ENCODE data around the gene MYEOV. TPM values are rescaled to one million over a fixed set of nuclear protein-coding genes. Genes with fewer than 3 reads are reported as not detected.

Gene MYEOV
- polyA plus RNA-seq, 10 donors = 0.29 to 1.2 (median 0.62) TPM

- DNase-seq = no peak
Observed at GRCh38 chr11:69265210-69265609, 28.7 kb upstream of the MYEOV start.

GRCh38 chr11:69265911-69266510, 27.9 kb upstream of the MYEOV start:
- DNase-seq = no peak

GRCh38 chr11:69267395-69267805, 26.6 kb upstream of the MYEOV start:
- DNase-seq = no peak

GRCh38 chr11:69268911-69269310, 25.0 kb upstream of the MYEOV start:
- DNase-seq = no peak

- no peak for DNase-seq
Observed at GRCh38 chr11:69269388-69269787, 24.6 kb upstream of the MYEOV start.

GRCh38 chr11:69269926-69270697, 23.8 kb upstream of the MYEOV start:
- DNase-seq = no peak

- DNase-seq = no peak
Observed at GRCh38 chr11:69270941-69271340, 23.0 kb upstream of the MYEOV start.

GRCh38 chr11:69272055-69272454, 21.9 kb upstream of the MYEOV start:
- no peak for DNase-seq

GRCh38 chr11:69272831-69273485, 21.0 kb upstream of the MYEOV start:
- no peak for DNase-seq

- DNase-seq = no peak
Observed at GRCh38 chr11:69273571-69273970, 20.4 kb upstream of the MYEOV start.

GRCh38 chr11:69274531-69275016, 19.4 kb upstream of the MYEOV start:
- no peak for DNase-seq

GRCh38 chr11:69275178-69275577, 18.8 kb upstream of the MYEOV start:
- no peak for DNase-seq

- DNase-seq = no peak
Observed at GRCh38 chr11:69276165-69276564, 17.8 kb upstream of the MYEOV start.

- no peak for DNase-seq
Observed at GRCh38 chr11:69277074-69277809, 16.7 kb upstream of the MYEOV start.

GRCh38 chr11:69278091-69278867, 15.7 kb upstream of the MYEOV start:
- no peak for DNase-seq

- DNase-seq = peak in 1 of 3 donors; percentile 60
Observed at GRCh38 chr11:69280451-69280850, 13.5 kb upstream of the MYEOV start.

GRCh38 chr11:69280994-69281393, 13.0 kb upstream of the MYEOV start:
- DNase-seq = peak in 1 of 3 donors; percentile 84

GRCh38 chr11:69283446-69283845, 10.5 kb upstream of the MYEOV start:
- DNase-seq = no peak

GRCh38 chr11:69284081-69284511, 9.9 kb upstream of the MYEOV start:
- no peak for DNase-seq

- no peak for DNase-seq
Observed at GRCh38 chr11:69285091-69285490, 8.9 kb upstream of the MYEOV start.

- no peak for DNase-seq
Observed at GRCh38 chr11:69285766-69286165, 8.2 kb upstream of the MYEOV start.

Data from muscle of back (tissue), 11 donors.